GM19372 (cell line): ENCODE data around the gene TENM4.

Experiments used
- ATAC-seq: cut with Tn5 transposase; IDR thresholded peaks from one replicate; pipeline ENCODE4 v1.9.1; 2021; ENCODE audit warnings: mild to moderate bottlenecking, low read depth, moderate library complexity; ENCODE audit not compliant: unreplicated experiment

The TENM4 gene

DNA sequence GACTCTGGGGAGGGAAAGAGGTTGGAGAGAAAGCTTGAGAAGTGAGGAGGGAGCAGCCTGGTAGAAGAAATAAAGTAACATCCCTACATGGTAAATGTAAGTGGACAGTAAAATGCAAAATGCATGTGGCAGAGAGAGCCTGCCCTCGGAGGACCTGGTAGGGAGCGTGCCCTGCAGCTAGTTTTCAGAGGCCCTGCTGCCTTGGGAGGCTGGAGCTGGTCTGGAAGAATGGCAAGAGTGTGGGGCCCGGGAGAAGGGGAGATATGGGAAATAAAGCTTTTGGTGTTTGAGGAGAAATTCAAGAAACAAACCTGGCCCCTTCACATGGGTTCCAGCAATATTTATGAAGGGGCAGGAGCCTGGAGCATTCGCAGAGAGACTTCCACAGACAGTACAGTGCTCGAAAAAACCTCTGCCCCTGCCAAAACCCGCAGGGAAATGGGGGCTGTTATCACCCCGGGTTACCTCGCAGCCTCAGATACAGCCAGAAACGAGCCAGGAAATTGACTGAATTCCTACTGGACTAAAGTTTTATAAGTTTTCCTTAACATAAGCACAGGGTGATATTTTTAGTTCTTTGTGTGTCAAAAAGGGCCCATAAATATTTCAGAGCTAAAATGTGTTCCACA is 363.0 kb downstream of the TENM4 start:
- no peak for ATAC-seq

DNA sequence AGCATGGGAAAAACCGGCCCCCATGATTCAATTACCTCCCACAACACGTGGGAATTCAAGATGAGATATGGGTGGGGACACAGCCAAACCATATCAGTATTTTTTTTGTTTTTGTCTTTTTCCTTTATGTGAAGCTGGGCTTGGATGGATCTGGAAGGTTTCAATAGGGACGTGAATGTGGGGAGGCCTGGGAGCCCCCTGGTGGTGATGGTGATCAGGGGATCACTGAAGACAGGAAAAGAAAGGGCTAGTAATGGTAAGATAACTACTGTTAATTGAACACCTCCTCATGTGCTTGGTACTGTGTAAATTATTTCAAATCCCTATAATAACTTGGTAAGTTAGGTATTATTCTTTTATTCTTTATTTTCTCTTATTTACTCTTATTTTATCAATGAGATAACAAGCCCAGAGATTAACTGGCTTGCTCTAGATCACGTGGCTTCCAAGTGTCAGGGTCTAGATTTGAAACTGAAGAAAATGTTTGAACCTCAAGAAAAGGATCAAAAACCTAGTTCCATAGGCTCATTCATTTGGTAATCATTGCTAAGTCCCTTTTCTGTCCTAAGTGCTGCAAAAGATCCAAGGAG is 364.2 kb downstream of the TENM4 start:
- no peak for ATAC-seq

DNA sequence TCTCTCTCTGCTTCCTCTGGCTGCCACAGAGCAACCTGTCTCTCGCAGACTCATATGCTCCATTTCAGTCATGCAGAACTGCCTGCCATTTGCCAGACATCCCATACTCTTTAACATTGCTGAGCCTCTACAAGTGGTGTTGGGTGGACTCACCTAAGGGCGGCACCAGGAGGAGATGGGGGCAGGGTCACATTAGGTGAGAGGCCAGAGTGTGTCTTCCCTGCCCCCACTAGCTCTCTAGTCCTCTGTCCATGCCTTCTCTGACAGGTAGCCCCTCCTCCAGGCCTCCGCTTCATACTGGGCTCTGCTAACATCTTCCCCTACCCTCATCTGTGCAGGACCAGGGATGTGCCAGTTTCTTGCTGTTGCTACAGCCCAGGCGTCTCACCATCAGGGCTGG is 366.3 kb downstream of the TENM4 start:
- ATAC-seq, result no peak

DNA sequence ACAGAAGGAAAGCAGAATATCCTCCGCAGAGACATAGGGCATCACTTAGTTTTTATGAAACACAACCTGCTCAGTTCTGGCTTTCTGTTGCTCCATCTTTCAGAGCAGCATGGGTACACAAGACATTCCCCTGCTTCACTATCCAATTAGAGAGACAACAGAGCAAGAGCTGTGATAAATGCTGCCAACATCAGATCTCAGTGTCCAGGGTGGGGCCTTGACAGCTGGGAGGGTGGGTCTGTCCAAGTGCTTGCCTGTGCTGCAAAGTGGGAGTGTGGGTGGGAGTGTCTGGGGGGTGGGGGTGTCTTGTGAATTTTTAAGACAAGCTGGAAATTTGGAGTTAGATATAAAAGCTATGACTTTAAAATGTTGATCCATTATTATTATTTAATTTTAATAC is 369.6 kb downstream of the TENM4 start:
- ATAC-seq, result no peak

DNA sequence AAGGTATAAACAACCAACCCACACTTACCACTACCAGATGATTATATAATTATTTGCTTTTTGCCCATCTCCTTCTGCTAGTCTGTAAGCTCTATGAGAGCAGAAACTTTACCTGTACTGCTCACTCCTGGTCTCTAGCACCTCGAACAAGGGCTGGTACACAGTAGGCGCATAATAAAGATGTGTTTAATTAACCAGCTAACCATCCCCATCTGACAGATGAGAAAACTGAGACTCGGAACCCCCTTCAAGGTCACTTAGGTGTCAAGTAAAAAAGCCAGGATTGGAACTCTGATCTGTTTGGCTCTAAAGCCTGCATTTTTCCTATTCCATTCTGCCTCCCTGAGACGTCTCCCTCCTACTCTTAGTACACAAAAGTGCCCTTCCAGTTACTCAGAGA is 370.3 kb downstream of the TENM4 start:
- ATAC-seq, result no peak

DNA sequence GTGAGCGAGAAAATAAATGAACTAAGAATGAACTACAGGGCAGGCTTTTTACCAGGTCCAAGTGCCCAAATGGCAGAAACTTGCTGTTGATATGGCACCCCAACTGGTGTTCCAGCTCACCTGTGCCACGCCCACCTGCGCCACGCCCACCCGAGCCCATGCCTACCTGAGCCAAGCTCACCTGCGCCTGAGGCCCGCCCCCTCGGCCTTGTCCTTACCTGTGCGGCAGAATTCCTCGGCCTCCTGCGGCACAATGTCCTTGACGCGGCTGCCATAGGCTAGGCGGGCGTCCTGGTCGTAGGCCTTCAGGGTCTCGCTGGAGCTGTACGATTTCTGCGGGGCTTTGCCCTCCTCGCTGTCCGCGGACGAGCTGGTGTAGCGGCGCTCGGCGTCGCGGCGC is 371.3 kb downstream of the TENM4 start:
- no peak for ATAC-seq

DNA sequence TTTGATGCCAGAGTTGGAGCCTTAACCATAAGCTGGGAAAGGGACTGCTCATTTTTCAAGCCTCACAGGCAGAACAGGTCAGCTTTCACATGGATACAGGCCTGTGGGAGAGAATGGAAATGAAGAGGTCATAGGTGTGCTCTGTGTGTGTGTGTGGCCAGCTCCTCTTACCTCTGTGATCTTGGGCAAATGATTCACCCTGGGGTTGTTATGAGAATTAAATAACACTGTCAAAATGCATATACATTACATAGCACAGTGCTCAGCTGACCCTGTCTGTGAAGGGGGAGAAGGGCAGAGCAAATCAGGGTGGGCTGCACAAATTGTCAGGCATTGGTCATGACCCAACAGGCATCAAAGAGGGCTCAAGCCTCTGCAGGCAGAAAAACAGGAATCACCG is 372.5 kb downstream of the TENM4 start:
- ATAC-seq, result no peak

DNA sequence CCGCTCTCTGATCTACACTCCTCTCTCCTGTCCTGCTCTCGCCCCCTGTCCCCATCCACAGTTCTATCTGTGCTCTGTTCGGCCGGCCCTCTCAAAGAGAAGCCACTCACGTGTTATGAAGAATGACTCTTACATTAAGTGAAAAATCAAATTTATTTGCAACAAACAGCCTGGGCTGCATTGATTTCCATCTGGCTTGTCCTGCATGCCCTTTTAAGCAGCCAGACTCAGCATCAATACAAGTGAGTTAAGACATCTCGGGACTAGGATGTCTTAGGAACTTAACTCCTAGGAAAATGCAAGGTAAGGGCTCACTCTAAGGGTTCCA is 373.5 kb downstream of the TENM4 start:
- ATAC-seq, result no peak

DNA sequence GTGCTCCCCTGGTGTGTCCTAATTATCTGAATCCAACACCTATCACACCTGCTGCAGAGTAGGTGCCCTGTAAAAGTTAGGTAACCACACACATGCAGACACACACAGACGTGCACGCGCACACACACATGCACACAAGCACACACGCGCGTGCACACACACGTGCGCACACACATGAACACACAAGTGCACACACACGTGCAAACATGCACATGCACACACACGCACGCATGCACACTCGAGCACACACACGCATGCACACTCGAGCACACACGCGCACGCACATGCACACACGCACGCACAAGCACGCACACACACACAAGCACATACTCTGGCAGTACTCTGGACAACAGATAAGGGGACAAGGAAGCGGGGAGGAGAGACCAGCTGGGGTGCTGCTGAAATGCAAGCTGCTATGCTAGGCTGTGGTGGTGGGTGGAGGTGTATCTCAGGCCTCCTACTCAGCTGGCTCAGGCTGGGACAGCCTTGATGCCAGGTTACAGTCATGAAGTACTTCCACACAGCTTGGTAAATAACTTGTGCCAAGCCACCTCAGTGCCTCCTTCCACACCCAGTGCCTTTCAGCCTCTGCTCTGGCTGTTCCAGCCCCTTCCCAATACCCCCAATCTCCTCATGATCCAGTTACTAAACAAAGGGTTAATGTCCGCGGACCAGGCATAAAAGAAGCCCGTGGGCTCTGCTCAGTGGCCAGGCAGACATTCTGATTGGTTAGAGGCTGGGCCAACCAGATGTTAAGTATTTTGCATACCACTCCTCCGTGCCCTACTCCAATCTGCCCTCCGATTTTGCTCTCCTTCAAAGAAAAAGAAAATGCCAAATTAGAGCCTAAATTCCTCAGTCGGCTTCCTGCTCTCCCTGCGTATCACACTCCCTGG is 374.1 kb downstream of the TENM4 start:
- no peak for ATAC-seq

DNA sequence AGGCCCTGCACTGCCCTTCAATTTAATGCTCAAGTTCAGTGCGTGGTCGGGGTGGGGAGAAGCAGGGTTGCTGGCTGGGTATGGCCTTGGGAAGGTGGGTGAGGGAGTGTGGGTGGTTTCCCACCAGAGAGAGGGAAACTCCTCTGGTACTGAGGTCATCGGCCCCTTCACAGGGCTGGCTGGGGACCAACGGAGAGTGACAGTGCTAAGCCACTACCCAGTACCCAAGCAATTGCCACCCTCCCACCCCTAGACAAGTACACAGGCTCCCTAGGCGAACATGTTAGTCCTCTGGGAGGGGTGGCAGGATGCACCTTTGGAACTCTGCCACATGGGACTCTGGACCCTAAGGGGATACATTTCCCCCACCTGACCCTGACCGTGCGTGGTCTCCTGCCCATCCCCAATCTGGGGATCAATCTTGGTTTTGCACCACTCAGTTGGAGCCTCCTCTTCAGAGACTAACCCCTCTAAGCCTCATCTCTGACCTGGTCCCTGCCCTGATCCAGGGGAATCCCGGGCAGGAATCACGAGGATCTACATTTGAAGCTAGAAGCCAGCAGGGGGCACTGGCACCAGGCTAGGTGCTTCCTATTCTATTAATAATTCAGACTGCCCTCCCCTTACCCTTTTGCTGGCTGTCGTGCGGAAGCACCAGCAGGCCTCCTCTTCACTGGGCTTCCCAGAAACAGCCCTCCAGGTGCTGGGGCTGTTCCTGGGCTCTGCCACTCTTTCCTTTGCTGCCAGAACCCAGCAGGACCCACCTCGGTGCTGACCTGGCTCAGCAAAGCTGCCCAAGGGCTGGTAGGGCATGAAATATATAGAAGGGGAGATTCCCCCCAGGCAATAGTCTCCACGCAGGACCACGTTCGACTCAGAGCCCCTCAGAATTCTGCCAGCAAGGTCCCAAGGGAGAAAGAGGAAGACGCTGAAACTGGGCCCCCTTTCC is 377.7 kb downstream of the TENM4 start:
- ATAC-seq, result no peak

DNA sequence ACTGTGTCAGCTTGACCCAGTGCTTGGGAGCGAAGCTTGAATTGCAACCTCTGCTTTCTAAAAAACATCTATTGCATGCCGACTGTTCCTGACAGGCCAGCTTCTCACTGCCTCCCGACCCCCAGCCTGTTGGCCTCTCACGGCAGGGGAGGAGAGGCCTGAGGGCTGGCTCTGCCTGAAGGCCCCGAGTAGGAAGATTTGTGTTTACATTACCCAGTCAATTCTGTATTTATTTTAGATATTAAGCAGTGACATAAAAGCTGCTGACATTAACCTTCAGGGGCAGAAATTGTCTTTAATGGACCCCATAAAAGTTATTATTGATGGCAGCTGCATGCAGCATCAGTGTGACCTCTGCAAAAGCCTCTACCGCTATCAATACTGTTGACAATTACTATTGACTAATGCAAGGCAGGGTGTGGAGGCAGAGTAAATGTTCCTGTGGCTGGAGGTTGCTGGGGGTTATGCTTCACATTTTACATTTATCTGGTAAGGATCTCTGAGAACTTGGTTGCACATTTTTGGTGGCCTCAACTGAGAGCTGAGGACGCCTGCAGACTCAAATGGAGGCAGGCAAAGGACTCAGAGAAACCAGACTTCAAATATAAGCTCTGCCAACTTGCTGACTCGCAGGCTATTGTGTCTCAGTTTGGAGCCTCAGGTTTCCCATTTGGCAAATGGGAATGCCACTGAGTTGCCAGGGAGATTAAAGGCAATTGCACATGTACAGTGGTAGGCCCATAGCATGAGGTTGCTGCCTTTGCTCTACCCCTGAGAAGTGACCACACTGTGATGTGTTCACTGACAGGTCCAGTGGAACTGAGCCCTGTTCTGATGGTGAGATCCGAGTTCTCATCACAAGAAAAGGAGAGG is 380.5 kb downstream of the TENM4 start:
- ATAC-seq, result no peak

DNA sequence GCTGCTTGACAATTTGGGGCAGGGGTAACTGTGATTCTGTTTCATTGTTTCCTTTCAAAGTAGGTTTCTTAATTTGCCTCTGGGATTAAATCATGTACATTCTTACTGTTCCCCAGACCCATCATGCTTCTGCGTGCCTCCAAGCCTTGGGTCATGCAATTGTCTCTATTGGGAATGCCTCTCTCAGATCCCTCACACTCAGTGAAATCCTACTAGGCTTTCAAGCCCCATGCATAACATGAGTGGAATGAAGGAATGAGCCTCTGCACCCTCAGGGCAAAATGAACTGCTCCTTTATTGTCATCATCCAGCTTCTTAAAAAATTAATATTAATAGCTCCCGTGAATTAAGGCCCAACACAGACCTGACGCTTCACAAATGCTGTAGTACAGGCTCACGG is 381.7 kb downstream of the TENM4 start:
- no peak for ATAC-seq

DNA sequence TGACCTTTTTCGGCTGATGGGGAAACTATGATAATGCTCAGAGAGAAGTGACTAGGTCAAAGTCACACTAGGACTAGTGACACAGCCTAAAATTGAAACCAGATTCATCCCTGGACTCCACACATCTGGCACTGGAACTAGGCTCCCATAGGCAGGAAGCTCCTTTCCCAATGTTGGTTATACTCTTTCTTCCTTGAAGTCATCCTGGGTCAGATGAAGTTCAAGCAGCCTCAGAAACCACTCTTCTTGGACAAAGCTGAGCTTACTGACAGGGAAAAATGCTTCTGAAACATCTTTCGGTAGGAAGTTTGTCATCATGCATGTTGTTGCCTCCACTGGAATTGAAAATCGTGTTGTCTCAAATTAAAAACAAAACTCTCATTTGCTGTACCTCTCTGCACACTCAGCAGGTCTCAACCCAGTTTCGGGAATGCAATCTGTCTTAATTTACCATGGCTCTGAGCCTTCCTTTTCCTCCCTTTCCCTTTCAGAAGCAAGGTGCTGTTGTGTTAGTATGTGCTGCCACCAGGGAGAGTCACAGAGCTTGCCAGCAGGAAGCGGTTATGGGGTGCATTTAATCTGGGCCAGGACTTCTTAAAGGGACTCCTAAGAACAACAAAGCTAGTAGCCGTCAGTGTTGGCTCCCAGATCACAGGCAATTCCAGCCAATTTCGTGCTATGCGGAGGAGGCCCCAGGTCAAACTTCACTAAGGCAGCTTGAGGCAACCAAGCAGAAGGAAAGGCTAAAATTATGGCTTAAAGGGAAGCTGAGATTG is 384.8 kb downstream of the TENM4 start:
- no peak for ATAC-seq

DNA sequence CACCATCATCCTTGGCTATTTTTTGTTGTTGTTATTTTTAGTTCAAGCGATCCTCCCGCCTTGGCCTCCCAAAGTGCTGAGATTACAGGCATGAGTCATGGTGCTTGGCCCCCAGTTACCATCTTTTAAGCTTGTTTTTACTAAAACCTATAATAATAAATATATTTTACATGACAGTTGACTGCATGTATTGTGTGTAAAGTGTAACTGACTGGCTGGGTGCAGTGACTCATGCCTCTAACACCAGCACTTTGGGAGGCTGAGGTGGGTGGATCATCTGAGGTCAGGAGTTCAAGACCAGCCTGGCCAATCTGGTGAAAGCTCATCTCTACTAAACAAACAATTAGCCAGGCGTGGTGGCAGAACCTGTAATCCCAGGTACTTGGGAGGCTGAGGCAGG is 386.2 kb downstream of the TENM4 start:
- no peak for ATAC-seq

DNA sequence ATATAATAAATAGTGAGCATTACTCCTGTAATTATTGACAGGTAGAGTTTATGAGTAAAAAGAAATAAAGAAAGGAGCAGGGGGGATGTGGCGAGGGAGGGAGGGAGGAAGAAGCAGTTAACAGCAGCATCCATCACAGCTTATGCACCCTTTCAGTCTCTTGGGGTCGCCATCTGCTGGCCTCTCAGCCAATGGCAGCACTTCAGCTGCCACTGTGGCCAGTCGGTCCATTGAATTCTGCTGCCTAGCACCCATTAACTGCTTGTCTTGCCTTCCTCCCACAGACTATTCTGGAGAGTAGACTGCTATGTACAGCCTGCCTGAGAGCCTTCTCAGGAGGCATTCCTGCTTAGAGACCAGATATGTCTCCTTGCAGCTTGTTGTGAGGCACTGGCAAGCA is 388.3 kb downstream of the TENM4 start:
- ATAC-seq, result no peak

DNA sequence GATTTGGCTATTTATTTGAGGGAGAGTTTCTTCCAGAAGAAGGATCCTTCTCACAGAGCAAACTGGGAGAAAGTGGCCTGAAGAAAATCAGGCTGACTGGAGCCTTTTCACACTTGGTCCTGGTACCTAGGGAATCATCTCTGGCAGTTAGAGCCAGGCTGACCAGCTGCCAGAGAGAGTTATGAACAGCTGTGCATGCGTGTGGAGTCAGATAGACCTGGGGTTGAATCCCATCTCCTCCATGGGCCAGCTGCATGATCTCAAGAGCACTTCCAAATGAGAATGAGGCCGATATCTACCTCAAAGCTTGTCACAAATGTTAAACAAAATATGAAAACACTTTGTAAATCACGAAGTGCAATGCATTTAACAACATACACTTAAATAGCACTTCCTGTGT is 390.0 kb downstream of the TENM4 start:
- ATAC-seq, result no peak

DNA sequence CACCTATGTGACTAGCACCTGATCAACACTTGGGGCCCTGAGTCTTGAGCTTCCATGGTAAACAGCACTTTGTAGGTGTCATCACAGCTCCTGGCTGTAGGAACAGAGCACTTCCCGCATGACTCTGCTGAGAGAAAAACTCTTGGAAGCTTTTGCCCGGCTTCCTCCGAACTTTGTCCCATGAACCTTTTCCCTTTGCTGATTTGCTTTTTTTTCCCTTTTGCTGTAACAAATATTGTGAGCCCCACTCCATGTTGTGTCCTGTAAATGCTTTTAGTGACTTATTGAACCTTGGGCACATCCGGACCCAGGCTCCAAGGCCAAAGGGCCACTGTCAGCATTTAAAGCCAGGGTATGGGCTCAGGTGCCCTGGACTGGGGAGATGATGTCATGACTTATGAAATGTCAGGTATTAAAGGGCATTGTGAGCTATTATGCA is 391.1 kb downstream of the TENM4 start:
- ATAC-seq, result no peak

DNA sequence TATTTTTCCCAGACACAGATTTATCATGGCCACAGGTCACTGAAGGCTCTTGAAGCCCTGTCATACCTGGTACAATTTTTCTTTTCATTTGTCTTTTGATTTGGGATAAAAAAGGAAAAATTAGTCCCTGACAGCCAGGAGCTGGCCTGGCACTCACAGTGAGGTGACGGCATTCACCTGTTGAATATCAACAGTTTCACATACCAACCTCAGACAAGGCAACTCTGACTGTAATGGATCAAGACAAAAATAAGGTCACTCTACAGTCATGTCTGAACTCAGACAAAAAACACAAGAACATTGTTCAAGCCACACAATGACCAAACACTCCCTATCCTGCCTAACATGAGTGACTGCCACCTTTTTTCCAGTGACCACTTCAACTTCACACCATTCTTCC is 392.9 kb downstream of the TENM4 start:
- no peak for ATAC-seq

DNA sequence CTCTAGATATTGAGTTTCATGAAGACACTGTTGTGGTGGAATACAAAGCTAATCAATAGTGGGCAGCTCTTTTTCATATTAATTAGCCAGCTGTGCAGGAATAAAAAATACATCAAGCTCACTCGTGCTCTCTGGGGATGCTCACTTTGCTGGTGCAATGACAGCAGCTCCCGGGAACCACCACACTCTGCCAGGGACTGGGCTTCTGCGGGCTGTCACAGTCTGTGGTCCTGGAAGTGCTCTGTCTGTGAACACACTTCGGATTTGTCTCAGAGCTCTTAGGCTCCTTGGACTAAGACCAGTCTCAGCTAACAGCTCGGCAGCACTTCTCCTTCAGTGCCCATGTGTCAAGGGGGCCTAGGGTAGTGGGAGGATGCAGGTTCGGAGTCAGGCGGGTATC is 393.5 kb downstream of the TENM4 start:
- ATAC-seq, result no peak
